GM10248 (cell line): ENCODE data around the gene CASKIN1.

Experiments used
- CTCF ChIA-PET: fragments of 300-600 bp; sonication (Branson Sonifier 250); formaldehyde crosslinking; extraction: SDS; loops from one replicate; lab custom pipeline; 2021; ENCODE audit warnings: antibody characterized with exemption; lab: Yijun Ruan, JAX
- POLR2A ChIA-PET: fragments of 350-650 bp; sonication (Branson Sonifier 250); formaldehyde crosslinking; extraction: SDS; loops from one replicate; lab custom pipeline; 2020; ENCODE audit warnings: antibody characterized with exemption; lab: Yijun Ruan, JAX
- DNase-seq: peaks from one replicate; pipeline ENCODE4 v3.0.0; 2012; ENCODE audit errors: extremely low spot score
- TF ChIP-seq, protein P1 (sequence below): IDR thresholded peaks from 2 replicates; pipeline ENCODE4 v1.5.1; 2012; ENCODE audit warnings: mild to moderate bottlenecking, low read depth; ENCODE audit errors: extremely low read depth, missing control alignments, control extremely low read depth

CASKIN1 gene

DNA sequence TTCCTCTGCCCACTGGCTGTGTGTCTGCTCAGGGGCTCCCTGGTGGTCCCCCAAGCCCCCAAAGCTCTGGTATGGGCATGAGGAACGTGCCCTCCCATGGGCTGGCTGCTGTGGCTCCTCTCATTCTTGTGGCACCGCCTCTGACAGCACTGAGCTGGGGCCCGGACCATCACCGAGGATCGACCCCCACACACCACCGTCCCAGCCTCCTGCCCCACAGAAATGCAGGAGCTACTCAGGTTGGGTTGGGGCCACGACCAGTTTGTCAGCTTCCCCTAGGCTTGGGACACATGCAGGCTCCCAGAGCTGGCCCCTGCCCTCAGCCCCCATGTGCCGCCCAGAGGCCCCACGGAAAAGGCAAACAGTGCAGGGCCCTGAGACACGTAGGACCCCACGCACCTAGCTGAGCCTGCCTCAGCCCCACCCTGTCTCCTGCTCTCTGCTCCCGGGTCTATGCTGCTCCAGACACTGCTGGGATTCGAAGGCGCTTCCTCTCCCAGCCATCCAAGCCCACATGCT is 3.3 kb upstream of the CASKIN1 start:
- TF ChIP-seq, protein P1, sequence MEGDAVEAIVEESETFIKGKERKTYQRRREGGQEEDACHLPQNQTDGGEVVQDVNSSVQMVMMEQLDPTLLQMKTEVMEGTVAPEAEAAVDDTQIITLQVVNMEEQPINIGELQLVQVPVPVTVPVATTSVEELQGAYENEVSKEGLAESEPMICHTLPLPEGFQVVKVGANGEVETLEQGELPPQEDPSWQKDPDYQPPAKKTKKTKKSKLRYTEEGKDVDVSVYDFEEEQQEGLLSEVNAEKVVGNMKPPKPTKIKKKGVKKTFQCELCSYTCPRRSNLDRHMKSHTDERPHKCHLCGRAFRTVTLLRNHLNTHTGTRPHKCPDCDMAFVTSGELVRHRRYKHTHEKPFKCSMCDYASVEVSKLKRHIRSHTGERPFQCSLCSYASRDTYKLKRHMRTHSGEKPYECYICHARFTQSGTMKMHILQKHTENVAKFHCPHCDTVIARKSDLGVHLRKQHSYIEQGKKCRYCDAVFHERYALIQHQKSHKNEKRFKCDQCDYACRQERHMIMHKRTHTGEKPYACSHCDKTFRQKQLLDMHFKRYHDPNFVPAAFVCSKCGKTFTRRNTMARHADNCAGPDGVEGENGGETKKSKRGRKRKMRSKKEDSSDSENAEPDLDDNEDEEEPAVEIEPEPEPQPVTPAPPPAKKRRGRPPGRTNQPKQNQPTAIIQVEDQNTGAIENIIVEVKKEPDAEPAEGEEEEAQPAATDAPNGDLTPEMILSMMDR: no peak
- ChIA-PET POLR2A (no interaction called here), CTCF (interaction anchor here (1.3 to 1.6 kb wide), 2 partner anchors 52 to 301 kb away, joined by 3 read pairs; no protein-coding TSS in a partner anchor)
- no peak for DNase-seq

DNA sequence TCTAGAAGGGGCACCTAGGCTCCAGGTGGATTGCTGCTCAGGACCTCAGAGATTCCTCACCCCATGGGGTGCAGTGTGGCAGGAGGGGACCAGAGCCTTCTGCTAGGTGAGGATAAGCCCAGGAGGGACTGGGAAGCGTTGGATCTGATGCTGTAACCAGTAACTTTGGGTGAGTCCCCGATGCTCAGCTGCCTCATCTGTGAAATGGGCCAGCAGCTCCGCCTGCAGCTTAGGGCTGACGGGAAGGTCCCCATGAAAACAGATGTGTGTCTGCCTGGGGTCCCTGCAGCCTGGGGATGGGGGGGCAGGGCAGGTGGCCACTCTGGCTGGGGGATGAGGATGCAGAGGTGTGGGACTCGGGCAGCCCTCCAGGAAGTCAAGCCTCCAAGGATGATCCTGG is 2.7 kb upstream of the CASKIN1 start:
- DNase-seq: no peak
- POLR2A ChIA-PET: interaction anchor here (1.4 kb wide), 1 partner anchor 44 kb away, joined by 3 read pairs; the partner anchor contains the start of gene TRAF7
- TF ChIP-seq, protein P1: no peak
- CTCF ChIA-PET: interaction anchor here (1.3 to 1.6 kb wide), 2 partner anchors 53 to 302 kb away, joined by 3 read pairs; no protein-coding TSS in a partner anchor

DNA sequence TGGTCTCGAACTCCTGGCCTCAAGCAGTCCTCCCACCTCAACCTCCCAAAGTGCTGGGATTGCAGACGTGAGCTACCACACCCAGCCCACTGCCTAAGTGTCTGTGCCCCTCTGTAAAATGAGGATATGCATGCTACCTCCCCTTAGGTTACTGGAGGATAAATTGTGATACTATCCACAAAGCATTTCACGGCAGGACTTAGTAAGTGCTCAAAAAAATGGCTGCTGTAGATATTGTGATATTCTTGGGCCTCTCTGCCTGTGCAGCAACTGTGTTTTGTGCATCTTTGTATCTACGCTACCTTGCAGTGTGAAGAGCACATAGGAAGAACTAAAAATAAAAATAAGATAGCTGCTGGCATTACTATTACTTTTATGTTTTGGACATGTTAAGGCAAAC is 1.9 kb upstream of the CASKIN1 start:
- no peak for DNase-seq
- ChIA-PET CTCF (interaction anchor here (1.3 kb wide), 1 partner anchor 54 kb away, joined by 3 read pairs; no protein-coding TSS in a partner anchor), POLR2A (interaction anchor here (1.4 kb wide), 1 partner anchor 43 kb away, joined by 3 read pairs; the partner anchor contains the start of gene TRAF7)
- TF ChIP-seq, protein P1: no peak

DNA sequence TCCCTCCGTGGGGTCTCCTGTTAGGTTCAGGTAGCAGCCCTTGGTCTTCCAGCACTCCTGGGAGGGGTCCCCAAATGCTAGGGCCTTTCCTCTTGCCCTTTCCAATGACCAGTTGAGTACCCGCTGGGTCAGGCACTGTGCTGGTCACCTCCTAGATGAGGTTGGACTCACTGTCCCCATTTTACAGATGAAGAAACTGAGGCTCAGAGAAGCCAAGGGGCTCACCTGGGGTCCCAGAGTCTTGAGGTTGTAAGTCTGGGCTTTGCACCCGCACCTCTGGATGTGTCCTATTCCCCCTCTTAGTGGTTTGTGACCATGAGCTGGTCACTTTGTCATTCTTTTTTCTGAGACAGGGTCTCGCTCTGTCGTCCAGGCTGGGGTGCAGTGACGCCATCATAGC is 1.4 kb upstream of the CASKIN1 start:
- DNase-seq: no peak
- POLR2A ChIA-PET: interaction anchor here (1.4 to 1.6 kb wide), 2 partner anchors 42 kb away, joined by 3 read pairs; partner anchors contain the start of gene TRAF7
- TF ChIP-seq, protein P1: no peak
- CTCF ChIA-PET: no interaction called here

DNA sequence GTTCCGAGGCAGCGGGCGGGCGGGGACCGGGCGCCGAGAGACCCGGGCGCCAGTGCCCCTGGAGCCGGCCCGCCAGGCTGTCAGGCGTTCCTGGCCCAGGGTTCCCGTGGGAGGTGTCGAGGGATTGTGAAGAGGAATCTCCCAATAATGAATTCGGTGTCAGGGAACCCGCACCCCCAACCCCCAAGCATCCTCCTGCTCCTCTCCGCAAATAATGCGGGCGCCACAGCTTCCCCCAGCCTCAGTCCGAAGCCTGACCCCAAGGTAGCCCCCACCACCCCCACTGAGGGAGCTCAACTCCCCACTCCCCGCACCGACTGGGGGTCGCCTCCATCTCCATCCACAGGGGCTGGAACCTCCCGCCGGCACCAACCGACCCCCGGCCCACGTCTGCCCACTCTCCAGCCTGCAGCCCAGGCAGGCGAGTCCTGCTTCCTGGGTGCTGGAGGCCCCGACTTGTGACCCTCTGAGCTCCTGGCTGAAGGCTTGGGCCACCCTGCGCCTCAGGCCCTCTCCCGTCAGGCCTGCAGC is 641 bp upstream of the CASKIN1 start:
- CTCF ChIA-PET: no interaction called here
- POLR2A ChIA-PET: interaction anchor here (1.6 kb wide), 1 partner anchor 42 kb away, joined by 3 read pairs; the partner anchor contains the start of gene TRAF7
- no peak for DNase-seq
- TF ChIP-seq, protein P1: no peak

DNA sequence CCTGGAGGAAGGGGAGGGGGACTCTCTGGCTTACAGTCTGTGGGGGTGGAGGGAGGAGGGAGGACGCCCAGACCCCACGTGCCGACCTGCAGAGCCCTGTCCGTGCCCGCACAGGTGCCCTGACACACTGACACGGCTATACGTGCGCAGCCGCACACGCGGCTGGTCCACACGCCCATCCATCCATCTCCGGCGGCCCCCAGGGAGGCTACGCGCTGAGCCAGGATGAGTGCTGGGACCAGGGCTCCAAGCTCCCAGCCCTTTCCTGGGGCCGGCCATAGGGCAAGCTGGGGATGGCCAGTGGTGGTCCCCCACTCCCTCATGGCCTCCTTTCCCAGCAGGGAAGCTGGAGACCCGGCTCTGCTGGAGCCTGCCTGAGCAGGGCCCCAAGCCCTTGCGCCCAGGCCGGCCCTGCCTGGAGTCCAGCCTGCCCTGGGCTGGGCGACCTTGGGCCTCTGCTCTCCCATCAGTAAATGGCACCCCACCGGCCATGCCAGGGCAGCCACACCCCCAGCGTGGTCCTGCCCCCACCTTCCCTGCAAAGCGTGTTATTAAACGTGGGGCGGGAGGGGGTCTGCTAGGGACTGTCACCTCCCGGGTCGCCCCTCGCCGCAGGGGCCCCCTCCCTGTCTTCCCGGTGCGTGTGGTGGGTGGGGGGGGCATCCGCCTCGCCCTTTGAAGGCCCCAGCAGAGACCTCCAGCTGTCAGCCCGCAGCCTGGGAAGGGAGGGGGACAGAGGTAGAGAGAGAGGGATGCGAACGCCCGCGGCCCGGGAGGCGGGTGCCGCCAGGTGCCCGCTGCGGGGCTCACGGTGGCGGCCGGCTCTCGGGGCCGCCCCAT is 863 bp downstream of the CASKIN1 start:
- POLR2A ChIA-PET: interaction anchor here (0.5 to 3.3 kb wide), 2 partner anchors 41 to 243 kb away, joined by 6 to 14 read pairs; partner anchors contain the start of gene TRAF7
- CTCF ChIA-PET: interaction anchor here (0.7 to 2.2 kb wide), 22 partner anchors 8 to 317 kb away, joined by 3 to 20 read pairs (median 5); partner anchors contain the start of genes ECI1 and MLST8
- no peak for DNase-seq
- TF ChIP-seq, protein P1: no peak
